ENCODE results near the gene IL1RL2. TPM values are rescaled to one million over a fixed set of nuclear protein-coding genes. Genes with fewer than 3 reads are reported as not detected.

The IL1RL2 gene
- polyA plus RNA-seq (2013, experiment 1 of 2) = not detected
- polyA plus RNA-seq (2013, experiment 2 of 2) = not detected

GRCh38 chr2:102186791-102187495 is at the start of gene IL1RL2:
Gene IL1RL2 (plus strand): TSS chr2:102187023. CDS start chr2:102187868, 845 bp downstream.
- H4K5ac ChIP-seq (ENCODE audit: low read length) = no peak within 1 kb of the TSS
- no CpG with 5 or more reads among the region's 36 CpGs for whole genome bisulfite sequencing (ENCODE audit: extremely low coverage, insufficient coverage, low lambda C conversion rate)
- no peaks in the 10 kb centered on the region for H3K4me1 ChIP-seq (ENCODE audit: control insufficient read depth, low read depth, low read length)
- peak; percentile 8 for DNase-seq
- H3K4me2 ChIP-seq (ENCODE audit: low read length) = peak within 1 kb of the TSS; percentile 66
- no peaks in the 10 kb centered on the region for H3K79me1 ChIP-seq (ENCODE audit: low read length)
- H3K18ac ChIP-seq (ENCODE audit: low read length) = no peak within 1 kb of the TSS
- H2AK5ac ChIP-seq (ENCODE audit: low read length) = no peak within 1 kb of the TSS
- H3K4me3 ChIP-seq (ENCODE audit: low read length) = no peak within 1 kb of the TSS
- peak within 1 kb of the TSS; percentile 77 for H3K56ac ChIP-seq (ENCODE audit: low read length)
- H3K27me3 ChIP-seq (ENCODE audit: insufficient read depth, low read length, poor library complexity) = peaks cover 3% of the 10 kb centered on the region
- H4K8ac ChIP-seq (ENCODE audit: low read depth, low read length) = no peak within 1 kb of the TSS
- H2BK5ac ChIP-seq (ENCODE audit: low read length) = no peak within 1 kb of the TSS
- H3K27ac ChIP-seq (ENCODE audit: low read depth, low read length) = no peak within 1 kb of the TSS
- H3K79me2 ChIP-seq (ENCODE audit: control insufficient read depth, insufficient read depth, low read length) = no peaks in the 10 kb centered on the region
- no peaks in the 10 kb centered on the region for H3K36me3 ChIP-seq (ENCODE audit: control insufficient read depth, insufficient read depth, low read length)
- H3K23ac ChIP-seq (ENCODE audit: low read length) = no peak within 1 kb of the TSS
- no peak within 1 kb of the TSS for H3K4ac ChIP-seq (ENCODE audit: low read depth, low read length)
- H2BK120ac ChIP-seq (ENCODE audit: low read depth, low read length) = no peak within 1 kb of the TSS
- no peak within 1 kb of the TSS for H3K9ac ChIP-seq (ENCODE audit: low read length)
- H2BK15ac ChIP-seq (replicated peaks; ENCODE audit: low read depth) = no peak within 1 kb of the TSS

DNA sequence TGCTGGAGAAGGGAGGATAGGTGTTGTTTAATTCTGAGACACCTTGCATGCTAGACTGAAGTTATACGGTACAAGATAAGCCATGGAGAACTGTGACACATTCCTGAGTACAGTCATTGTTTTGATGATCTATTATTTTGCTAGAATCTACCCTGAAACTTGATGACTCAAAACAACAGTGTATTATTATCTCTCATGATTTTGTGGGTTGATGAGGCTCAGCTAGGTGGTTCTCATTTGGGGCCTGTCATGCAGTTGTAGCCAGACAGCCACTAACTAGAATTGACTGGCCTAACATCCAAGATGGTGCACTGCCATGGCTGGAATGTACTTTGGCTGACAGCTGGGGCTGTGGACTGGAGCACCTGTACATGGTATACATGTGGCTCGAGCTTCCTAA is 49.7 kb upstream of the IL1RL2 start:
- Histone ChIP-seq H3K4me3 (ENCODE audit: low read length) (no peak overlapping the region), H2BK15ac (replicated peaks; ENCODE audit: low read depth) (no peak overlapping the region), H2BK5ac (ENCODE audit: low read length) (no peak overlapping the region), H3K18ac (ENCODE audit: low read length) (no peak overlapping the region), H2AK5ac (ENCODE audit: low read length) (no peak overlapping the region), H3K4me2 (ENCODE audit: low read length) (no peak overlapping the region), H3K36me3 (ENCODE audit: control insufficient read depth, insufficient read depth, low read length) (no peaks in the 10 kb centered on the region), H3K79me1 (ENCODE audit: low read length) (no peaks in the 10 kb centered on the region), H3K27ac (ENCODE audit: low read depth, low read length) (no peak overlapping the region), H3K4ac (ENCODE audit: low read depth, low read length) (no peak overlapping the region), H3K23ac (ENCODE audit: low read length) (no peak overlapping the region), H3K9ac (ENCODE audit: low read length) (no peak overlapping the region), H4K8ac (ENCODE audit: low read depth, low read length) (no peak overlapping the region), H4K5ac (ENCODE audit: low read length) (no peak overlapping the region), H3K56ac (ENCODE audit: low read length) (no peak overlapping the region), H2BK120ac (ENCODE audit: low read depth, low read length) (no peak overlapping the region), H3K4me1 (ENCODE audit: control insufficient read depth, low read depth, low read length) (no peaks in the 10 kb centered on the region), H3K27me3 (ENCODE audit: insufficient read depth, low read length, poor library complexity) (no peaks in the 10 kb centered on the region), H3K79me2 (ENCODE audit: control insufficient read depth, insufficient read depth, low read length) (no peaks in the 10 kb centered on the region)
- no CpG with 5 or more reads among the region's 2 CpGs for WGBS (ENCODE audit: extremely low coverage, insufficient coverage, low lambda C conversion rate)
- DNase-seq = no peak

GRCh38 chr2:102138331-102138730 is 48.5 kb upstream of the IL1RL2 start:
- H2BK5ac ChIP-seq (ENCODE audit: low read length) = no peak overlapping the region
- 100% methylated on average over 2 of the region's 4 CpGs for WGBS (ENCODE audit: extremely low coverage, insufficient coverage, low lambda C conversion rate)
- no peak overlapping the region for H4K8ac ChIP-seq (ENCODE audit: low read depth, low read length)
- H2AK5ac ChIP-seq (ENCODE audit: low read length) = no peak overlapping the region
- no peak overlapping the region for H3K56ac ChIP-seq (ENCODE audit: low read length)
- no peaks in the 10 kb centered on the region for H3K36me3 ChIP-seq (ENCODE audit: control insufficient read depth, insufficient read depth, low read length)
- DNase-seq = peak; percentile 18
- no peak overlapping the region for H3K4me3 ChIP-seq (ENCODE audit: low read length)
- no peak overlapping the region for H4K5ac ChIP-seq (ENCODE audit: low read length)
- H3K79me1 ChIP-seq (ENCODE audit: low read length) = no peaks in the 10 kb centered on the region
- H3K9ac ChIP-seq (ENCODE audit: low read length) = no peak overlapping the region
- no peak overlapping the region for H3K23ac ChIP-seq (ENCODE audit: low read length)
- H3K4ac ChIP-seq (ENCODE audit: low read depth, low read length) = no peak overlapping the region
- H3K4me2 ChIP-seq (ENCODE audit: low read length) = no peak overlapping the region
- H3K18ac ChIP-seq (ENCODE audit: low read length) = no peak overlapping the region
- H2BK15ac ChIP-seq (replicated peaks; ENCODE audit: low read depth) = no peak overlapping the region
- no peaks in the 10 kb centered on the region for H3K27me3 ChIP-seq (ENCODE audit: insufficient read depth, low read length, poor library complexity)
- no peaks in the 10 kb centered on the region for H3K79me2 ChIP-seq (ENCODE audit: control insufficient read depth, insufficient read depth, low read length)
- H3K4me1 ChIP-seq (ENCODE audit: control insufficient read depth, low read depth, low read length) = no peaks in the 10 kb centered on the region
- no peak overlapping the region for H3K27ac ChIP-seq (ENCODE audit: low read depth, low read length)
- no peak overlapping the region for H2BK120ac ChIP-seq (ENCODE audit: low read depth, low read length)

GRCh38 chr2:102139851-102140250 is 47.0 kb upstream of the IL1RL2 start:
- Histone ChIP-seq H3K56ac (ENCODE audit: low read length) (no peak overlapping the region), H3K4me3 (ENCODE audit: low read length) (no peak overlapping the region), H3K4me2 (ENCODE audit: low read length) (no peak overlapping the region), H2BK120ac (ENCODE audit: low read depth, low read length) (no peak overlapping the region), H3K79me2 (ENCODE audit: control insufficient read depth, insufficient read depth, low read length) (no peaks in the 10 kb centered on the region), H3K4ac (ENCODE audit: low read depth, low read length) (no peak overlapping the region), H3K9ac (ENCODE audit: low read length) (no peak overlapping the region), H2BK15ac (replicated peaks; ENCODE audit: low read depth) (no peak overlapping the region), H3K36me3 (ENCODE audit: control insufficient read depth, insufficient read depth, low read length) (no peaks in the 10 kb centered on the region), H2AK5ac (ENCODE audit: low read length) (no peak overlapping the region), H3K4me1 (ENCODE audit: control insufficient read depth, low read depth, low read length) (no peaks in the 10 kb centered on the region), H4K5ac (ENCODE audit: low read length) (no peak overlapping the region), H3K23ac (ENCODE audit: low read length) (no peak overlapping the region), H4K8ac (ENCODE audit: low read depth, low read length) (no peak overlapping the region), H3K79me1 (ENCODE audit: low read length) (no peaks in the 10 kb centered on the region), H3K27ac (ENCODE audit: low read depth, low read length) (no peak overlapping the region), H3K18ac (ENCODE audit: low read length) (no peak overlapping the region), H3K27me3 (ENCODE audit: insufficient read depth, low read length, poor library complexity) (no peaks in the 10 kb centered on the region), H2BK5ac (ENCODE audit: low read length) (no peak overlapping the region)
- no peak for DNase-seq
- WGBS (ENCODE audit: extremely low coverage, insufficient coverage, low lambda C conversion rate) = no CpG with 5 or more reads among the region's 1 CpG

DNA sequence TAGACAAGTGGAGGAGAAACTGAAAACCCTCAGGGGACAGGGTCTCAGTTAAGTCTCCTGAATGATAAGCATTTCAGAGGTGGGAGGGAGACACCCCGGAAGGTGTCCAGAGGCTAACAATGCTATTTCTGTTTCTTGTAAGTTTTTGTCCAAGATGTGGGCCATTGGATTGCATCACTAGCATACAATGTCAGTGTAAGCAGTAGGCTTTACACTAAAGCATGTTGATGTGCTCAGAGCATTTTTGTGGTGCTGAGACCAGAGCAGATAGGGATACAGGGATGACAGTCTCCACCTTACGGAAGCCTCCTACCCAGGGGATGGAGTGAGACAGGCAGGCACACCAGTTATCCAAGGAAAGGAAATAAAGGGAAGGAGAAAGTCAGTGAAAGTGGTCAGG is 46.4 kb upstream of the IL1RL2 start:
- no peak overlapping the region for H3K27ac ChIP-seq (ENCODE audit: low read depth, low read length)
- H3K4ac ChIP-seq (ENCODE audit: low read depth, low read length) = no peak overlapping the region
- H2AK5ac ChIP-seq (ENCODE audit: low read length) = no peak overlapping the region
- H3K36me3 ChIP-seq (ENCODE audit: control insufficient read depth, insufficient read depth, low read length) = no peaks in the 10 kb centered on the region
- H2BK5ac ChIP-seq (ENCODE audit: low read length) = no peak overlapping the region
- H3K56ac ChIP-seq (ENCODE audit: low read length) = no peak overlapping the region
- no peak overlapping the region for H2BK120ac ChIP-seq (ENCODE audit: low read depth, low read length)
- WGBS (ENCODE audit: extremely low coverage, insufficient coverage, low lambda C conversion rate) = no CpG with 5 or more reads among the region's 2 CpGs
- no peak overlapping the region for H4K5ac ChIP-seq (ENCODE audit: low read length)
- no peak overlapping the region for H4K8ac ChIP-seq (ENCODE audit: low read depth, low read length)
- DNase-seq = no peak
- no peak overlapping the region for H3K4me2 ChIP-seq (ENCODE audit: low read length)
- no peak overlapping the region for H3K4me3 ChIP-seq (ENCODE audit: low read length)
- no peaks in the 10 kb centered on the region for H3K4me1 ChIP-seq (ENCODE audit: control insufficient read depth, low read depth, low read length)
- no peaks in the 10 kb centered on the region for H3K79me2 ChIP-seq (ENCODE audit: control insufficient read depth, insufficient read depth, low read length)
- H3K9ac ChIP-seq (ENCODE audit: low read length) = no peak overlapping the region
- H3K79me1 ChIP-seq (ENCODE audit: low read length) = no peaks in the 10 kb centered on the region
- H3K23ac ChIP-seq (ENCODE audit: low read length) = no peak overlapping the region
- no peaks in the 10 kb centered on the region for H3K27me3 ChIP-seq (ENCODE audit: insufficient read depth, low read length, poor library complexity)
- no peak overlapping the region for H2BK15ac ChIP-seq (replicated peaks; ENCODE audit: low read depth)
- H3K18ac ChIP-seq (ENCODE audit: low read length) = no peak overlapping the region

Measured in mesendoderm (in vitro differentiated cells).